ENCODE data around the gene ZCCHC17. TPM values are rescaled to one million over a fixed set of nuclear protein-coding genes. Genes with fewer than 3 reads are reported as not detected.

The ZCCHC17 gene
- total RNA-seq, 1 experiment from 2014 or later, result 42.0 TPM

DNA sequence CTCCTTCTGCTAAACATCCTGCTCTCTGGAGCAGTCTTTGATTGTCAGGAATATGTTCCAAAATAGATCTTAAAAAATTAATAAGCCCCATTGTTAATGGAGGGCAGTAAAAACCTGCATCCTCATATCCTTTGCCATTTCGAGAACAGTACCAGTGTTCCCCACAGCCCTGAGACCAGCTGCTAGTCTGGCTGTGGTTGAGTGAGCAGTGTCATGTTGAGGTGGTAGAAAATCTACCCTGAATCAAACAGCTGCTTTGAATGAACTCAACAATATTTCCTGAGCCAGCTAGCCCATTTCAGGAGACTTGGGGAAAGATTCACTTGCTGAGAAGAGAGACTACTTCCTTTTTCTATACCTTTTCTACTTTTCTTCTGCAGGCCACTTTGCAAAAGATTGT lies 51.6 kb downstream of the ZCCHC17 start:
- TF ChIP-seq EMX1 (CRISPR knock-in tag; IDR thresholded peaks at IDR 0.05) (no peak), FOXP1 (CRISPR knock-in tag; IDR thresholded peaks at IDR 0.05; ENCODE audit: borderline replicate concordance) (no peak), ZNF317 (CRISPR knock-in tag; IDR thresholded peaks at IDR 0.05; ENCODE audit: borderline replicate concordance, low read depth) (no peak), NR1H2 (CRISPR knock-in tag; IDR thresholded peaks at IDR 0.05) (no peak), MXD4 (CRISPR knock-in tag; IDR thresholded peaks at IDR 0.05; ENCODE audit: borderline replicate concordance) (no peak), KAT7 (CRISPR knock-in tag; IDR thresholded peaks at IDR 0.05; ENCODE audit: borderline replicate concordance) (no peak), CDX4 (CRISPR knock-in tag; IDR thresholded peaks at IDR 0.05; ENCODE audit: borderline replicate concordance) (no peak), OVOL2 (CRISPR knock-in tag; IDR thresholded peaks at IDR 0.05; ENCODE audit: borderline replicate concordance) (no peak), ETV6 (CRISPR knock-in tag; IDR thresholded peaks at IDR 0.05) (no peak), CBFB (CRISPR knock-in tag; IDR thresholded peaks at IDR 0.05; ENCODE audit: low read depth) (no peak), ATF1 (CRISPR knock-in tag; IDR thresholded peaks at IDR 0.05) (no peak), NFE2L1 (CRISPR knock-in tag; IDR thresholded peaks at IDR 0.05) (no peak)
- TF ChIP-seq, protein P1, sequence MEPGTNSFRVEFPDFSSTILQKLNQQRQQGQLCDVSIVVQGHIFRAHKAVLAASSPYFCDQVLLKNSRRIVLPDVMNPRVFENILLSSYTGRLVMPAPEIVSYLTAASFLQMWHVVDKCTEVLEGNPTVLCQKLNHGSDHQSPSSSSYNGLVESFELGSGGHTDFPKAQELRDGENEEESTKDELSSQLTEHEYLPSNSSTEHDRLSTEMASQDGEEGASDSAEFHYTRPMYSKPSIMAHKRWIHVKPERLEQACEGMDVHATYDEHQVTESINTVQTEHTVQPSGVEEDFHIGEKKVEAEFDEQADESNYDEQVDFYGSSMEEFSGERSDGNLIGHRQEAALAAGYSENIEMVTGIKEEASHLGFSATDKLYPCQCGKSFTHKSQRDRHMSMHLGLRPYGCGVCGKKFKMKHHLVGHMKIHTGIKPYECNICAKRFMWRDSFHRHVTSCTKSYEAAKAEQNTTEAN (CRISPR knock-in tag; IDR thresholded peaks at IDR 0.05), result no peak
- Mint-ChIP-seq H3K4me1 (peaks cover 6% of the 10 kb centered on the region; the same call in 1 of the 2 replicates), H3K4me3 (no peak overlapping the region), H3K27me3 (ENCODE audit: low read depth) (no peaks in the 10 kb centered on the region), H3K9me3 (no peaks in the 10 kb centered on the region), H3K36me3 (peaks cover 9% of the 10 kb centered on the region), H3K27ac (no peak overlapping the region)
- ChIA-PET CTCF (no interaction called here), POLR2A (no interaction called here)
- no peak for ATAC-seq
- DNase-seq (ENCODE audit: low spot score), result no peak

GRCh38 chr1:31354283-31354682 lies 57.5 kb downstream of the ZCCHC17 start:
- DNase-seq (ENCODE audit: low spot score) (no peak), ATAC-seq (no peak)
- no peak overlapping the region for H3K27ac Mint-ChIP-seq
- H3K9me3 Mint-ChIP-seq, result no peaks in the 10 kb centered on the region
- H3K4me3 Mint-ChIP-seq, result no peak overlapping the region
- CTCF ChIA-PET, result no interaction called here
- no peaks in the 10 kb centered on the region for H3K27me3 Mint-ChIP-seq (ENCODE audit: low read depth)
- POLR2A ChIA-PET, result interaction anchor here (0.7 kb wide), 1 partner anchor 82 kb away, joined by 7 read pairs; no protein-coding TSS in a partner anchor
- H3K4me1 Mint-ChIP-seq, result no peaks in the 10 kb centered on the region
- TF ChIP-seq MAX (CRISPR knock-in tag; IDR thresholded peaks at IDR 0.05) (no peak), ZNF138 (CRISPR knock-in tag; conservative IDR thresholded peaks at IDR 0.05) (no peak), ETV6 (CRISPR knock-in tag; IDR thresholded peaks at IDR 0.05) (no peak), JAZF1 (CRISPR knock-in tag; IDR thresholded peaks at IDR 0.05) (no peak), HMGA2 (CRISPR knock-in tag; IDR thresholded peaks at IDR 0.05) (no peak), ELF4 (CRISPR knock-in tag; IDR thresholded peaks at IDR 0.05; ENCODE audit: low read depth) (no peak), JUN (CRISPR knock-in tag; IDR thresholded peaks at IDR 0.05) (no peak), HMGXB4 (CRISPR knock-in tag; IDR thresholded peaks at IDR 0.05) (no peak), ZNF396 (CRISPR knock-in tag; IDR thresholded peaks at IDR 0.05; ENCODE audit: borderline replicate concordance) (no peak), ZNF416 (CRISPR knock-in tag; IDR thresholded peaks at IDR 0.05) (no peak), ZNF121 (CRISPR knock-in tag; IDR thresholded peaks at IDR 0.05) (no peak)
- TF ChIP-seq, protein P2, sequence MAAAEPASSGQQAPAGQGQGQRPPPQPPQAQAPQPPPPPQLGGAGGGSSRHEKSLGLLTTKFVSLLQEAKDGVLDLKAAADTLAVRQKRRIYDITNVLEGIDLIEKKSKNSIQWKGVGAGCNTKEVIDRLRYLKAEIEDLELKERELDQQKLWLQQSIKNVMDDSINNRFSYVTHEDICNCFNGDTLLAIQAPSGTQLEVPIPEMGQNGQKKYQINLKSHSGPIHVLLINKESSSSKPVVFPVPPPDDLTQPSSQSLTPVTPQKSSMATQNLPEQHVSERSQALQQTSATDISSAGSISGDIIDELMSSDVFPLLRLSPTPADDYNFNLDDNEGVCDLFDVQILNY (CRISPR knock-in tag; IDR thresholded peaks at IDR 0.05), result no peak
- H3K36me3 Mint-ChIP-seq, result peaks cover 17% of the 10 kb centered on the region

All from WTC11 (cell line).